Thoracic aorta (tissue), 2 donors: ENCODE results near the gene ARHGEF19. TPM values are rescaled to one million over a fixed set of nuclear protein-coding genes. Genes with fewer than 3 reads are reported as not detected.
A peak's percentile ranks its signal among the peaks of the same experiment; 100 is the strongest.

Experiments
- ATAC-seq: fragments of 150-250 bp; one replicate; pipeline ENCODE4 v1.8.0; 2017; ENCODE audit warnings: low read depth; ENCODE audit not compliant: insufficient number of reproducible peaks, low FRiP score
- DNase-seq: peaks from one replicate; pipeline ENCODE4 v3.0.0-alpha.2; 2020; ENCODE audit warnings: low spot score
- H3K27ac ChIP-seq, 2 donors: fragments of 200-600 bp; sonication (generic); 1 replicate in 1 of 2; 2 replicates in 1 of 2; pipeline ENCODE4 v1.5.1; 2016; ENCODE audit warnings: mild to moderate bottlenecking in 2 of 2, moderate library complexity in 2 of 2
- H3K27me3 ChIP-seq: fragments of 200-600 bp; sonication (generic); replicated peaks from 2 replicates; pipeline ENCODE4 v1.6.0; 2016; ENCODE audit warnings: mild to moderate bottlenecking; ENCODE audit not compliant: insufficient read depth
- H3K36me3 ChIP-seq: fragments of 200-600 bp; sonication (generic); one replicate; pipeline ENCODE4 v1.5.1; 2016
- H3K4me1 ChIP-seq, 2 donors: fragments of 200-600 bp; sonication (generic); 1 replicate in 1 of 2; 2 replicates in 1 of 2; pipeline versions ENCODE4 v1.5.1 to v1.6.0; 2016; ENCODE audit warnings: low read depth in 2 of 2, mild to moderate bottlenecking in 1 of 2; ENCODE audit not compliant: control insufficient read depth in 1 of 2
- H3K4me3 ChIP-seq: fragments of 200-600 bp; sonication (generic); 2 replicates; pipeline ENCODE4 v1.5.1; 2016; ENCODE audit warnings: mild to moderate bottlenecking
- H3K9me3 ChIP-seq: fragments of 200-600 bp; sonication (generic); 2 replicates; pipeline ENCODE4 v1.5.1; 2016
- CTCF ChIP-seq: fragments of 200-600 bp; sonication (generic); IDR thresholded peaks from one replicate; pipeline ENCODE4 v1.5.1; 2019; ENCODE audit warnings: antibody characterized with exemption
- total RNA-seq, 2 donors: library from RNA; depleted of rRNA; stranded (reverse); fragments of >200 nt; gene quantifications; one replicate each; pipeline versions ENCODE4 v1.1.0 to v1.2.3, GENCODE V29; 2016

Gene ARHGEF19
- total RNA-seq, 2 donors from 2014 or later = 8.1 to 8.5 TPM

GRCh38 chr1:16208270-16208987, 4.0 kb downstream of the ARHGEF19 start:
- TF ChIP-seq CTCF = no peak
- DNase-seq = no peak
- H3K36me3 ChIP-seq = no peaks in the 10 kb centered on the region
- no peak overlapping the region for H3K27ac ChIP-seq
- peaks cover 10 to 22% of the 10 kb centered on the region in 2 donors for H3K4me1 ChIP-seq
- no peak overlapping the region for H3K4me3 ChIP-seq
- no peak for ATAC-seq
- no peaks in the 10 kb centered on the region for H3K27me3 ChIP-seq
- H3K9me3 ChIP-seq = no peaks in the 10 kb centered on the region

GRCh38 chr1:16207318-16208269, 4.9 kb downstream of the ARHGEF19 start:
- no peaks in the 10 kb centered on the region for H3K36me3 ChIP-seq
- H3K27me3 ChIP-seq = no peaks in the 10 kb centered on the region
- H3K4me3 ChIP-seq = peak overlapping the region; percentile 73
- DNase-seq (no peak), ATAC-seq (no peak)
- peaks cover 10 to 22% of the 10 kb centered on the region in 2 donors for H3K4me1 ChIP-seq
- no peaks in the 10 kb centered on the region for H3K9me3 ChIP-seq
- peak overlapping the region; percentile 88 to 89 for H3K27ac ChIP-seq
- no peak for TF ChIP-seq CTCF

- Histone ChIP-seq H3K4me3 (peak overlapping the region; percentile 73), H3K27me3 (no peaks in the 10 kb centered on the region), H3K27ac (peak overlapping the region; percentile 88 to 89), H3K36me3 (no peaks in the 10 kb centered on the region), H3K9me3 (no peaks in the 10 kb centered on the region), H3K4me1 (peaks cover 10 to 22% of the 10 kb centered on the region in 2 donors)
- no peak for TF ChIP-seq CTCF
- DNase-seq = peak; percentile 91
- peak; percentile 83 for ATAC-seq
Measured at GRCh38 chr1:16206547-16207317, 5.7 kb downstream of the ARHGEF19 start.

GRCh38 chr1:16205891-16206546, 6.4 kb downstream of the ARHGEF19 start:
- peak overlapping the region; percentile 73 for H3K4me3 ChIP-seq
- no peaks in the 10 kb centered on the region for H3K27me3 ChIP-seq
- DNase-seq (no peak), ATAC-seq (peak; percentile 12)
- TF ChIP-seq CTCF = no peak
- no peaks in the 10 kb centered on the region for H3K9me3 ChIP-seq
- H3K36me3 ChIP-seq = no peaks in the 10 kb centered on the region
- H3K4me1 ChIP-seq = peaks cover 10 to 22% of the 10 kb centered on the region in 2 donors
- H3K27ac ChIP-seq = peak overlapping the region; percentile 59 to 89
